ENCODE results near the gene GPHN.

DNA sequence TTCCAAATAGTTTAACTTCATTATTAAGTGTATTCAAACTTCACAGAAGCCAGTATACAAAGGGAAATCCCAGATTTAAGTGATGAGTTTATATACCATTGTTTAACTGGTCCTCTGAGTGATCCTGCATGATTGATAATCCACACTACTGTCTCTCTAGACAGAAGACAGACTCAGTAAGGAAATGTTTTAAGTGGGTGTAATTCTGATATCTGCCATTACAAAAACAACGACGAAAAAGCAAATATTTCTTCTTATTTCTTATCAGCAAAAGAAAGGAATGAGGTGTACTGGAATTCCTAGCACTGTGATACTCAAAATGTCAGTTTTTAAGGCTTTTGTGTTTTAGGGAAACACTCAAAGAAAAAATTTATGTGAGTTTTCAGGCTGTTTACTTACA, 127.5 kb downstream of the GPHN start:
- TF ChIP-seq TAF1 (IDR thresholded peaks at IDR 0.05; ENCODE audit: low read depth) (no peak), EP300 (IDR thresholded peaks at IDR 0.05; ENCODE audit: borderline replicate concordance) (no peak), NFIC (IDR thresholded peaks at IDR 0.05) (no peak), TEAD4 (IDR thresholded peaks at IDR 0.05) (no peak), CEBPB (IDR thresholded peaks at IDR 0.05) (no peak), CREB1 (IDR thresholded peaks at IDR 0.05; ENCODE audit: low read depth) (no peak), EGR1 (IDR thresholded peaks at IDR 0.05) (no peak), YY1 (IDR thresholded peaks at IDR 0.05; ENCODE audit: low read depth) (no peak), FOXM1 (IDR thresholded peaks at IDR 0.05; ENCODE audit: borderline replicate concordance, low read depth) (no peak)
- TF ChIP-seq, protein P1, sequence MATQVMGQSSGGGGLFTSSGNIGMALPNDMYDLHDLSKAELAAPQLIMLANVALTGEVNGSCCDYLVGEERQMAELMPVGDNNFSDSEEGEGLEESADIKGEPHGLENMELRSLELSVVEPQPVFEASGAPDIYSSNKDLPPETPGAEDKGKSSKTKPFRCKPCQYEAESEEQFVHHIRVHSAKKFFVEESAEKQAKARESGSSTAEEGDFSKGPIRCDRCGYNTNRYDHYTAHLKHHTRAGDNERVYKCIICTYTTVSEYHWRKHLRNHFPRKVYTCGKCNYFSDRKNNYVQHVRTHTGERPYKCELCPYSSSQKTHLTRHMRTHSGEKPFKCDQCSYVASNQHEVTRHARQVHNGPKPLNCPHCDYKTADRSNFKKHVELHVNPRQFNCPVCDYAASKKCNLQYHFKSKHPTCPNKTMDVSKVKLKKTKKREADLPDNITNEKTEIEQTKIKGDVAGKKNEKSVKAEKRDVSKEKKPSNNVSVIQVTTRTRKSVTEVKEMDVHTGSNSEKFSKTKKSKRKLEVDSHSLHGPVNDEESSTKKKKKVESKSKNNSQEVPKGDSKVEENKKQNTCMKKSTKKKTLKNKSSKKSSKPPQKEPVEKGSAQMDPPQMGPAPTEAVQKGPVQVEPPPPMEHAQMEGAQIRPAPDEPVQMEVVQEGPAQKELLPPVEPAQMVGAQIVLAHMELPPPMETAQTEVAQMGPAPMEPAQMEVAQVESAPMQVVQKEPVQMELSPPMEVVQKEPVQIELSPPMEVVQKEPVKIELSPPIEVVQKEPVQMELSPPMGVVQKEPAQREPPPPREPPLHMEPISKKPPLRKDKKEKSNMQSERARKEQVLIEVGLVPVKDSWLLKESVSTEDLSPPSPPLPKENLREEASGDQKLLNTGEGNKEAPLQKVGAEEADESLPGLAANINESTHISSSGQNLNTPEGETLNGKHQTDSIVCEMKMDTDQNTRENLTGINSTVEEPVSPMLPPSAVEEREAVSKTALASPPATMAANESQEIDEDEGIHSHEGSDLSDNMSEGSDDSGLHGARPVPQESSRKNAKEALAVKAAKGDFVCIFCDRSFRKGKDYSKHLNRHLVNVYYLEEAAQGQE (IDR thresholded peaks at IDR 0.05; ENCODE audit: low read depth), result no peak
- TF ChIP-seq, protein P2, sequence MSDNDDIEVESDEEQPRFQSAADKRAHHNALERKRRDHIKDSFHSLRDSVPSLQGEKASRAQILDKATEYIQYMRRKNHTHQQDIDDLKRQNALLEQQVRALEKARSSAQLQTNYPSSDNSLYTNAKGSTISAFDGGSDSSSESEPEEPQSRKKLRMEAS (IDR thresholded peaks at IDR 0.05), result no peak

Measured in Ishikawa (cell line).